CD4-positive, CD25-positive, alpha-beta regulatory T cell (primary cell): ENCODE data around the gene MAP3K5. TPM values are rescaled to one million over a fixed set of nuclear protein-coding genes. Genes with fewer than 3 reads are reported as not detected.

Experiments used
- ATAC-seq, 2 donors: fragments of 150-1000 bp; cut with Tn5 transposase; one replicate each; pipeline ENCODE4 v1.10.0; 2021; ENCODE audit warnings: low read depth in 2 of 2, moderate number of reproducible peaks in 2 of 2, moderate library complexity in 1 of 2
- DNase-seq, 3 donors: peaks; one replicate each; pipeline versions ENCODE4 v3.0.0 to v3.0.0-alpha.2; 2012 to 2022; ENCODE audit warnings: mixed read lengths in 1 of 3
- H3K27ac ChIP-seq: one replicate; pipeline ENCODE4 v1.7.0; 2013; ENCODE audit warnings: mild to moderate bottlenecking, low read length; ENCODE audit not compliant: insufficient read depth, poor library complexity, severe bottlenecking
- H3K27me3 ChIP-seq: one replicate; pipeline ENCODE4 v1.7.0; 2013; ENCODE audit warnings: low read length; ENCODE audit not compliant: control insufficient read depth, insufficient read depth
- H3K36me3 ChIP-seq: one replicate; pipeline ENCODE4 v1.7.0; 2013; ENCODE audit warnings: mild to moderate bottlenecking, low read length, moderate library complexity; ENCODE audit not compliant: control insufficient read depth, insufficient read depth
- H3K4me1 ChIP-seq: 2 replicates; pipeline ENCODE4 v1.7.0; 2013; ENCODE audit warnings: mild to moderate bottlenecking, low read length; ENCODE audit not compliant: insufficient read depth, control insufficient read depth, poor library complexity, severe bottlenecking
- H3K4me3 ChIP-seq: one replicate; pipeline ENCODE4 v1.7.0; 2013; ENCODE audit warnings: low read depth, mild to moderate bottlenecking, low read length, moderate library complexity
- H3K9me3 ChIP-seq, 2 experiments: 1 replicate in 1 of 2; 2 replicates in 1 of 2; pipeline ENCODE4 v1.7.0; 2013; ENCODE audit warnings: low read length in 2 of 2, mild to moderate bottlenecking in 1 of 2, moderate library complexity in 1 of 2; ENCODE audit not compliant: control insufficient read depth in 2 of 2
- H3K27ac Mint-ChIP-seq, 3 donors: one replicate each; pipeline ENCODE4 v1.8.0; 2020 to 2022; ENCODE audit warnings: mild to moderate bottlenecking in 3 of 3, mixed read lengths in 3 of 3, moderate library complexity in 2 of 3
- H3K27me3 Mint-ChIP-seq: one replicate; pipeline ENCODE4 v1.8.0; 2022; ENCODE audit warnings: mild to moderate bottlenecking, mixed read lengths
- H3K36me3 Mint-ChIP-seq: one replicate; pipeline ENCODE4 v1.8.0; 2020; ENCODE audit warnings: mixed read lengths
- H3K4me1 Mint-ChIP-seq, 4 donors: one replicate each; pipeline ENCODE4 v1.8.0; 2020 to 2022; ENCODE audit warnings: mixed read lengths in 4 of 4, mild to moderate bottlenecking in 1 of 4
- H3K4me3 Mint-ChIP-seq, 4 donors: one replicate each; pipeline ENCODE4 v1.8.0; 2020 to 2022; ENCODE audit warnings: mild to moderate bottlenecking in 4 of 4, mixed read lengths in 4 of 4, moderate library complexity in 3 of 4
- H3K9me3 Mint-ChIP-seq, 7 donors: one replicate each; pipeline ENCODE4 v1.8.0; 2020 to 2022; ENCODE audit warnings: mixed read lengths in 7 of 7, mild to moderate bottlenecking in 3 of 7, moderate library complexity in 2 of 7
- polyA plus RNA-seq, 4 donors: library from polyadenylated mRNA; unstranded; fragments of 300-500 nt; fragmentation: Illumina TruSeq; gene quantifications; one replicate each; pipeline ENCODE4 v1.2.3, GENCODE V29; 2021
- total RNA-seq: library from RNA; stranded (reverse); gene quantifications from one replicate; pipeline ENCODE4 v1.2.3, GENCODE V29; 2022

MAP3K5 gene, protein sequence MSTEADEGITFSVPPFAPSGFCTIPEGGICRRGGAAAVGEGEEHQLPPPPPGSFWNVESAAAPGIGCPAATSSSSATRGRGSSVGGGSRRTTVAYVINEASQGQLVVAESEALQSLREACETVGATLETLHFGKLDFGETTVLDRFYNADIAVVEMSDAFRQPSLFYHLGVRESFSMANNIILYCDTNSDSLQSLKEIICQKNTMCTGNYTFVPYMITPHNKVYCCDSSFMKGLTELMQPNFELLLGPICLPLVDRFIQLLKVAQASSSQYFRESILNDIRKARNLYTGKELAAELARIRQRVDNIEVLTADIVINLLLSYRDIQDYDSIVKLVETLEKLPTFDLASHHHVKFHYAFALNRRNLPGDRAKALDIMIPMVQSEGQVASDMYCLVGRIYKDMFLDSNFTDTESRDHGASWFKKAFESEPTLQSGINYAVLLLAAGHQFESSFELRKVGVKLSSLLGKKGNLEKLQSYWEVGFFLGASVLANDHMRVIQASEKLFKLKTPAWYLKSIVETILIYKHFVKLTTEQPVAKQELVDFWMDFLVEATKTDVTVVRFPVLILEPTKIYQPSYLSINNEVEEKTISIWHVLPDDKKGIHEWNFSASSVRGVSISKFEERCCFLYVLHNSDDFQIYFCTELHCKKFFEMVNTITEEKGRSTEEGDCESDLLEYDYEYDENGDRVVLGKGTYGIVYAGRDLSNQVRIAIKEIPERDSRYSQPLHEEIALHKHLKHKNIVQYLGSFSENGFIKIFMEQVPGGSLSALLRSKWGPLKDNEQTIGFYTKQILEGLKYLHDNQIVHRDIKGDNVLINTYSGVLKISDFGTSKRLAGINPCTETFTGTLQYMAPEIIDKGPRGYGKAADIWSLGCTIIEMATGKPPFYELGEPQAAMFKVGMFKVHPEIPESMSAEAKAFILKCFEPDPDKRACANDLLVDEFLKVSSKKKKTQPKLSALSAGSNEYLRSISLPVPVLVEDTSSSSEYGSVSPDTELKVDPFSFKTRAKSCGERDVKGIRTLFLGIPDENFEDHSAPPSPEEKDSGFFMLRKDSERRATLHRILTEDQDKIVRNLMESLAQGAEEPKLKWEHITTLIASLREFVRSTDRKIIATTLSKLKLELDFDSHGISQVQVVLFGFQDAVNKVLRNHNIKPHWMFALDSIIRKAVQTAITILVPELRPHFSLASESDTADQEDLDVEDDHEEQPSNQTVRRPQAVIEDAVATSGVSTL (N-terminal part only)
- total RNA-seq (44.0 TPM), polyA plus RNA-seq (10 to 100 TPM; 14.4 to 25.9 (median 17.9) TPM)

DNA sequence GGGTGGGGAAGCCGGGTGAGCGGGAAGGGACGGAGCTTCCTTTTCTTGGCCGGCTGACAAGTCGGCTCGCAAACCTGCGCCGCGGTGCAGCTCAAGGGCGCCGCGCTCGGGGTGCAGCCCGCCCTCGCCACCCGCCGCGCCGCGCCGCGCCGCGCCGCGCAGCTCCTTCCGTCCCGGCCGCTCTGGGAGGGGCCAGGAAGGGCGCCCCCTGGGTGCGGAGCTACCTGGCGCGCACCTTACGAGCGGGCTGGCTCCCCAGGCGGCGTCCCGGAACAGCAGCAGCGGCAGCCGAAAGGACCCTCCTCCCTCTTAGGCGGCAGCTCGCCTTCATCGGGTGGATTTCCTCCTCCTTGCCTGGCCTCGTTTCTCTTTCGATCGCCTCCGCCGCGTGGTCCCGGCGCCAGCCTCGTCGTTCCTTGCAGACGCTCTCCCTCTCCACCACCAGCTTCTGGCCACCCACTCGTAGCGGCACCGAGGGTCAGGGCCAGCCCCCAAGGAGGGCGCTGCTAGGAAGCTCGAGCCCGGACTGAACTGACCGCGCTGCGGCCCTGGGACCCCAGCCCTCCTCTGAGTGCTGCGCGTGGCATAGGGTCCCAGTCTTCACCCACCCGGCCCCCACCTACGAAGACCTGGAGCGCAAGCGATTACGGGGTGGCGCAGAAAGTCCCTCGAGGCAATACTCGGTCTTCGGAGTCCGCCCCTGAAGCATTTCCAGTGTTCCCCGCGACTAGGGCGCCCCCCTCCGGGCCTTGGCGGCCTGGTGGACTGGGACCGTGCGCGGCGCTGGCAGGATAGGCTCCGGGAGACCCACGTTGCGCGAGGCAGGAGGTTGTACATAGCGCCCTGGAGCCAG lies at the start of gene MAP3K5:
Gene MAP3K5 (minus strand): TSS at position 68 of the 853 bp plus-strand sequence. CDS start 320 bp downstream, outside the sequence.
- peaks cover 0 to 1% (median 0%) of the 10 kb centered on the region in 7 donors for H3K9me3 Mint-ChIP-seq
- Histone ChIP-seq H3K4me3 (peak within 1 kb of the TSS; percentile 95), H3K27me3 (no peaks in the 10 kb centered on the region), H3K27ac (peak within 1 kb of the TSS; percentile 99), H3K9me3 (no peaks in the 10 kb centered on the region), H3K36me3 (no peaks in the 10 kb centered on the region), H3K4me1 (peaks cover 36% of the 10 kb centered on the region)
- peaks cover 15 to 35% (median 25%) of the 10 kb centered on the region in 4 donors for H3K4me1 Mint-ChIP-seq
- peaks cover 3% of the 10 kb centered on the region for H3K36me3 Mint-ChIP-seq
- peak within 1 kb of the TSS; percentile 98 to 99 (median 98) for H3K4me3 Mint-ChIP-seq
- no peaks in the 10 kb centered on the region for H3K27me3 Mint-ChIP-seq
- peak within 1 kb of the TSS; percentile 95 to 98 (median 98) for H3K27ac Mint-ChIP-seq
- DNase-seq (peak; percentile 87 to 95 (median 93)), ATAC-seq (peak; percentile 79 to 80)

DNA sequence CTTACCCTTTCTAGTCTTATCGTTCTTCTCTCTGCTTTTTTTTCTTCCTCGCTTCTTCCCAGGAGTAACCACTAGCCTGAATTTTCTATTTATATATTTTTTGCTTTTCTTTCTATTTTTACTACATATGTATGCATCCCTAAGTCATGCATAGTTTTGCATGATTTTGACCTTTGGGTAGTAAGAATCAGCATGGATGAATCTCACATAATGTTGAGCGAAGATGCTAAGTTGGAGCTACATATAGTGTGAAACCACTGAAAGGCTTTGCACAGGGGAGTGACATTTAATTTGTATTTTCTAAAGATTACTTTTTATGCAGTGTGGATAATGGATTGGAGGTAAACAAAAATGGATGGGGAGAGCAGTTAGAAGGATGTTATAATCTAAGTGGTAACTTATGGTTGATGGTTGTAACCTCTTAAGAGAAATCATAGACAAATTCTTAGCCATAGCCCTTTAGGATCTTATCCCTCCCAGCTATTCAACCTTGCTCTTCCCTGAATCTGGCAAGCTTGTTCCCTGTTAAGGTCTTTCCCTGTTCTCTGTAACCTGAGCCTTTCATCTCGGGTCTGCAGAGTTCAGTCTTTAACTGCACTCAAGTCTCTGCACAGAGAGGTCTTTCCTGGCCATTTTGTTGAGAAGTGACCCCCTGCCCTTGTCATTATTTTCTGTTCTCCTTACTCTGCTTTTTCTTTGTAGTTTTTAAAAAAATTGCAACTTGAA lies 48.2 kb upstream of the MAP3K5 start:
- no peak overlapping the region for H3K4me3 Mint-ChIP-seq
- Histone ChIP-seq H3K4me3 (no peak overlapping the region), H3K27me3 (no peaks in the 10 kb centered on the region), H3K36me3 (peaks cover 5% of the 10 kb centered on the region), H3K4me1 (no peaks in the 10 kb centered on the region), H3K9me3 (no peaks in the 10 kb centered on the region), H3K27ac (no peak overlapping the region)
- peaks cover 0 to 20% (median 8%) of the 10 kb centered on the region in 4 donors for H3K4me1 Mint-ChIP-seq
- H3K36me3 Mint-ChIP-seq, result peaks cover 19% of the 10 kb centered on the region
- no peak overlapping the region for H3K27ac Mint-ChIP-seq
- ATAC-seq (no peak), DNase-seq (no peak)
- H3K9me3 Mint-ChIP-seq, result no peaks in the 10 kb centered on the region
- H3K27me3 Mint-ChIP-seq, result no peaks in the 10 kb centered on the region

DNA sequence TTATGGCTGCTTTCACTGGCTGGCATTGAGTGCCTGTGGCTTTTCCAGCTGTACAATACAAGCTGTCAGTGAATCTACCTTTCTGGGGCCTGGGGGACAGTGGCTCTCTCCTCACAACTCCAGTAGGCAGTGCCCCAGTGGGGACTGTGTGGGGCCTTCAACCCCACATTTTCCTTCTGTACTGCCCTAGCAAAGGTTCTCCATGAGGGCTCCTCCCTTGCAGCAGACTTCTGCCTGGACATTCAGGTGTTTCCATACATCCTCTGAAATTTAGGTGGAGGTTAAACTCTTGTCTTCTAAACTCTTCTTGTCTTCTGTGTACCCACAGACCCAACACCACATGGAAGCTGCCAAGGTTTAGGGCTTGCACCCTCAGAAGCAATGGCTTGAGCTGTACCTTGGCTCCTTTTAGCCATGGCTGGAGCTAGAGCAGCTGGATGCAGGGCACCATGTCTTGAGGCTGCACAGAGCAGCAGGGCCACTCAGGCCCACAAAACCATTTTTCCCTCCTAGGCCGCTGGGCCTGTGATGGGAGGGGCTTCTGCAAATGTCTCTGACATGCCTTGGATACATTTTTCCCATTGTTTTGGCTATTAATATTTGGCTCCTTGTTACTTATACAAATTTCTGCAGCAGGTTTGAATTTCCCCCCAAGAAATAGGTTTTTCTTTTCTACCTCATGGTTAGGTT lies 39.7 kb upstream of the MAP3K5 start:
- Mint-ChIP-seq H3K4me3 (no peak overlapping the region), H3K36me3 (peaks cover 62% of the 10 kb centered on the region), H3K9me3 (peaks cover 0 to 19% (median 6%) of the 10 kb centered on the region in 7 donors), H3K27me3 (no peaks in the 10 kb centered on the region), H3K4me1 (peaks cover 0 to 9% (median 5%) of the 10 kb centered on the region in 4 donors), H3K27ac (no peak overlapping the region)
- no peaks in the 10 kb centered on the region for H3K27me3 ChIP-seq
- peaks cover 48% of the 10 kb centered on the region for H3K36me3 ChIP-seq
- no peaks in the 10 kb centered on the region for H3K4me1 ChIP-seq
- ATAC-seq (no peak), DNase-seq (no peak)
- no peak overlapping the region for H3K4me3 ChIP-seq
- H3K27ac ChIP-seq, result no peak overlapping the region
- H3K9me3 ChIP-seq, result peaks cover 7 to 23% of the 10 kb centered on the region in 2 experiments

DNA sequence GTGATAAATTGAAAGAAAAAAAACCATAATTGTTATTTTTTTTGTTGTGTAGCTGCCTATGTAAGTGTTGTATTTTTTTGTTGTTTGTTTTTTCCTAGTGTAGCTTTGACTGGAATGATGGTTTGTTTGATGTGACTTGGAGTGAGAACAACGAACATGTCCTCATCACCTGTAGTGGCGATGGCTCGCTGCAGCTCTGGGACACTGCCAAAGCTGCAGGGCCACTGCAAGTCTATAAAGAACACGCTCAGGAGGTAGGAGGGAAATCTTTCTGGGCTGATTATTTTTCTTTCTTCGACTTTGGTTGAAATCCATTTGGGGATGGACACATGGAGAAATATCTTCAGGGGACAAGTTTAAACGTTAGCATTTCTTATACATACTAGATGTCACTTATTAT lies 33.9 kb upstream of the MAP3K5 start:
- Histone ChIP-seq H3K27ac (no peak overlapping the region), H3K4me3 (no peak overlapping the region), H3K27me3 (no peaks in the 10 kb centered on the region), H3K4me1 (peaks cover 10% of the 10 kb centered on the region), H3K9me3 (peaks cover 0 to 9% of the 10 kb centered on the region in 2 experiments), H3K36me3 (peaks cover 34% of the 10 kb centered on the region)
- ATAC-seq, result no peak
- Mint-ChIP-seq H3K27me3 (no peaks in the 10 kb centered on the region), H3K36me3 (peaks cover 53% of the 10 kb centered on the region), H3K9me3 (peaks cover 0 to 8% (median 4%) of the 10 kb centered on the region in 7 donors), H3K27ac (no peak overlapping the region), H3K4me3 (peak overlapping the region in 2 of 4 donors; percentile 49 to 80), H3K4me1 (peaks cover 25 to 52% (median 31%) of the 10 kb centered on the region in 4 donors)
- no peak for DNase-seq

DNA sequence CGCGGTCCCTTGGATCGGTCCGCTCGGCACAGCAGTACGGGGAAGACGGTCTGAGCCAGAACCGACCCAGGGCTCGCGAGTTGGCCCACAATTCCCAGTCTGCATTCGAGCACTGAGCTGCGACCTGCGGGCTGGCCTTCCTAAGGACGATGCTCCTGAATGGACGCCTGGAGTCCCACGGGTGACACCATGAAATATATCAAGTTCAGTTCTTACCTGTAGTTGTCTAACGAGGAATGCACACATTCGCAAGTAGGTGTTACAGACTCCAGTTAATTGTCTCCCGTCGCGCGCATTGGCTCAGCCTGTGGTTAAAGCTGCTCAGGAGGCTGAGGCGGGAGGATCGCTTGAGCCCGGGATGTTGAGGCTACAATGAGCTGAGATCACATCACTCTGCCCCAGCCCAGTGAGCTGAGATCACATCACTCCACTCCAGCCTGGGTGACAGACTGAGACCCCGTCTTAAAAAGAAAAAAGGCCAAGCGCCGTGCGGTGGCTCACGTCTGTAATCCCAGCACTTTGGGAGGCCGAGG lies 30.9 kb upstream of the MAP3K5 start:
- Mint-ChIP-seq H3K27me3 (peaks cover 4% of the 10 kb centered on the region), H3K4me1 (peaks cover 23 to 48% (median 32%) of the 10 kb centered on the region in 4 donors), H3K27ac (peak overlapping the region; percentile 74 to 95 (median 95)), H3K36me3 (peaks cover 27% of the 10 kb centered on the region), H3K9me3 (peaks cover 0 to 1% (median 0%) of the 10 kb centered on the region in 7 donors), H3K4me3 (peak overlapping the region; percentile 88 to 97 (median 92))
- peak overlapping the region; percentile 89 for H3K27ac ChIP-seq
- peak overlapping the region; percentile 65 for H3K4me3 ChIP-seq
- H3K36me3 ChIP-seq, result peaks cover 9% of the 10 kb centered on the region
- DNase-seq, result no peak
- H3K9me3 ChIP-seq, result no peaks in the 10 kb centered on the region
- H3K27me3 ChIP-seq, result no peaks in the 10 kb centered on the region
- ATAC-seq, result no peak
- H3K4me1 ChIP-seq, result peaks cover 10% of the 10 kb centered on the region
